GM13976 (cell line): ENCODE data around the gene OR56B1.
"Not testable (repeated sequence)": the region's sequence is repeated elsewhere in the genome, so short reads cannot be mapped to it uniquely, and the experiment has no call there.

Experiments
- DNase-seq: peaks from one replicate; pipeline ENCODE4 v3.0.0; 2012; ENCODE audit warnings: low spot score
- in situ Hi-C: fragments of 300-500 bp; cut with MboI; formaldehyde crosslinking; loops from one replicate; pipeline ENCODE4 v1.12.0; 2022; ENCODE audit warnings: low sequenced_read_pairs, mixed read lengths, inconsistent platforms; ENCODE audit not compliant: unreplicated experiment
- TF ChIP-seq, protein P1 (sequence below): IDR thresholded peaks from 2 replicates; pipeline ENCODE4 v1.5.1; 2012; ENCODE audit warnings: borderline replicate concordance, mild to moderate bottlenecking; ENCODE audit not compliant: insufficient read depth; ENCODE audit errors: extremely low read depth, missing control alignments, control extremely low read depth

The OR56B1 gene

DNA sequence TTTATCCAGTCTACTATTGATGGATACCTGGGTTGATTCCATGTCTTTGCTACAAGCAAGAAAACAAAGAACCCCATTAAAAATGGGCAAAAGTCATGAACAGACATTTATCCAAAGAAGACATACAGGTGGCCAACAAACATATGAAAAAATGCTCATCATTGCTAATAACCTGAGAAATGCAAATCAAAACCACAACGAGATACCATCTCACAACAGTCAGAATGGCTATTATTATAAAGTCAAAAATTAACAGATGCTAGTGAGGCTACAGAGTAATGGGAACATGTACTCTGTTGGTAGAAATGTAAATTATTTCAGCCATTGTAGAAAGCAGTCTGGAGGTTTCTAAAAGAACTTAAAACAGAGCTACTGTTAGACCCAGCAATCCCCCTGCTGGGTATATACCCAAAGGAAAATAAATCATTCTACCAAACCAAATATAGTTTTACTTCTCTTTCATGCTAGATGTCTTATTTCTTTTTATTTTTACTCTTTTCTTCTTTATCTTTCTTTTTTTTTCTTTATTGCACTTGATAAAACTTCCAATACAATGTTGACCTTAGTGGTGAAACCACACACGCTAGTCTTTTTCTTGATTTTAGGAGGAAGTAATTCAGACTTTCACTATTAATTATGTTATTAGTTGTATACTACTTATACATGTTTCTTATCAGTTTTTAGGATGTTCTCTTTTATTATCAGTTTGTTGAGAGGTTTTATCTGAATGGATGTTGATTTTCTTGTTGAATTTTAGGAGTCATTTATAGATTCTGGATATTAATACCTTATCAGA is 32.3 kb upstream of the OR56B1 start:
- in situ Hi-C loops = no loop called here
- TF ChIP-seq, protein P1, sequence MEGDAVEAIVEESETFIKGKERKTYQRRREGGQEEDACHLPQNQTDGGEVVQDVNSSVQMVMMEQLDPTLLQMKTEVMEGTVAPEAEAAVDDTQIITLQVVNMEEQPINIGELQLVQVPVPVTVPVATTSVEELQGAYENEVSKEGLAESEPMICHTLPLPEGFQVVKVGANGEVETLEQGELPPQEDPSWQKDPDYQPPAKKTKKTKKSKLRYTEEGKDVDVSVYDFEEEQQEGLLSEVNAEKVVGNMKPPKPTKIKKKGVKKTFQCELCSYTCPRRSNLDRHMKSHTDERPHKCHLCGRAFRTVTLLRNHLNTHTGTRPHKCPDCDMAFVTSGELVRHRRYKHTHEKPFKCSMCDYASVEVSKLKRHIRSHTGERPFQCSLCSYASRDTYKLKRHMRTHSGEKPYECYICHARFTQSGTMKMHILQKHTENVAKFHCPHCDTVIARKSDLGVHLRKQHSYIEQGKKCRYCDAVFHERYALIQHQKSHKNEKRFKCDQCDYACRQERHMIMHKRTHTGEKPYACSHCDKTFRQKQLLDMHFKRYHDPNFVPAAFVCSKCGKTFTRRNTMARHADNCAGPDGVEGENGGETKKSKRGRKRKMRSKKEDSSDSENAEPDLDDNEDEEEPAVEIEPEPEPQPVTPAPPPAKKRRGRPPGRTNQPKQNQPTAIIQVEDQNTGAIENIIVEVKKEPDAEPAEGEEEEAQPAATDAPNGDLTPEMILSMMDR = no peak
- no peak for DNase-seq

DNA sequence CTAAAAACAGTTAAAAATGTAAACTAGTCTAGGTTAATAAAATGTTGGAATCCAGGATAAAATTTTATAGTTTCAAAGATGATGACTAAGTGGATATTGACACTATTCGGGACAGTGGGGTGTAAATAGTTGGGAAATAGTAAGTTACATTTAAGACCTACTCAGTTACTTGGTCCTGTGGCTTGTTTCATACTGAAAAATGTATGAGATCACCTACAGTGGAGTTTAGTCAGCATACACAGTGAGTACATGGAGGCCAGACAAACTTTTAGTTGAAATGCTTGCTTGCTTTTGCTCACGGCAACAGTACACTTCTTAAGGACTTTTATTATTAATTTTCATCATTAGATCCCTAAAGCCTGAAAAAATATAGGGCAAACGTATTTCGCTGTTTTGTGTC is 30.6 kb upstream of the OR56B1 start:
- in situ Hi-C loops = no loop called here
- TF ChIP-seq, protein P1 = no peak
- DNase-seq = no peak

DNA sequence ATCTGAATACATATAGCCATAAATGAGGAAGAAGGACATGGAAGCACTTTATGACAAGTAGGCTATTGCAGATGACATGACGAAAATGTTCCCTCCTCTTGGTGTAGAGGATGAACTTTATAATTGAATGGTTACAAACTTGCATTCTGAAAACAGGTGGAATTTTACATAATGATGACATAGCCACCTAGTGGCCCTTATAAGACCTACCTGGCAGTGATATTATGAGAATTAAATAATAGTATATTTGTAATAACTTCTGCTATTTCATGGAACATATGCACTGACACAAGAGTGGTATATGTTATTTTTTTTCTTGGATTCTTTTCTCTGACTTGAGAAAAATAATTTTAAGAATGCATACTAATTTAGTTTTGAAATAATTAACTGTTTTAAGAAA is 23.7 kb upstream of the OR56B1 start:
- TF ChIP-seq, protein P1 = peak; percentile 16
- in situ Hi-C loops = no loop called here
- no peak for DNase-seq

DNA sequence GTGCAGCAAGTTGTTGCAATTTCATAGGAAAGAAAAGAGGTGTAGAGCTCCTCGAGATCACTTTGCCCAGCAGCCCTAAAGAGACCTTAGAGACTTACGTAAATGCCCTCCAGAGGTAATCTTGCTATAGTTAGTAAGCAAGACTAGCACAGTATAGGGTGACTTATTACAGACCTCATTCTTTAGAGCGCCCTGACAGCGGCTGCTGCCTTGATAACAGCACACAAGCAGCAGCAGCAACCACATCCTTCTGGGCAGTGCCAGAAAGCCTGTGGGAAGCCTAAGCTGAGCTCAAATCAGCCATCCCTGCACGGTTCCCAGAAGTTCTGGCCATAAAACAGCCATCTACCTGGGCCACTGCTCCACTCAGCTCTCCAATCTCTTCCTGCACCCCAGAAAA is 22.6 kb upstream of the OR56B1 start:
- TF ChIP-seq, protein P1 = no peak

DNA sequence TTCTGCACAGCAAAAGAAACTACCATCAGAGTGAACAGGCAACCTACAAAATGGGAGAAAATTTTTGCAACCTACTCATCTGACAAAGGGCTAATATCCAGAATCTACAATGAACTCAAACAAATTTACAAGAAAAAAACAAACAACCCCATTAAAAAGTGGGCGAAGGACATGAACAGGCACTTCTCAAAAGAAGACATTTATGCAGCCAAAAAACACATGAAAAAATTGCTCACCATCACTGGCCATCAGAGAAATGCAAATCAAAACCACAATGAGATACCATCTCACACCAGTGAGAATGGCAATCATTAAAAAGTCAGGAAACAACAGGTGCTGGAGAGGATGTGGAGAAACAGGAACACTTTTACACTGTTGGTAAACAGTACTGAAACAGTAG is 19.7 kb upstream of the OR56B1 start:
- DNase-seq, in situ Hi-C loops: not testable (repeated sequence)

More for the DNA sequence above, 22.6 kb upstream of the OR56B1 start:
- in situ Hi-C loops = no loop called here
- DNase-seq = no peak

DNA sequence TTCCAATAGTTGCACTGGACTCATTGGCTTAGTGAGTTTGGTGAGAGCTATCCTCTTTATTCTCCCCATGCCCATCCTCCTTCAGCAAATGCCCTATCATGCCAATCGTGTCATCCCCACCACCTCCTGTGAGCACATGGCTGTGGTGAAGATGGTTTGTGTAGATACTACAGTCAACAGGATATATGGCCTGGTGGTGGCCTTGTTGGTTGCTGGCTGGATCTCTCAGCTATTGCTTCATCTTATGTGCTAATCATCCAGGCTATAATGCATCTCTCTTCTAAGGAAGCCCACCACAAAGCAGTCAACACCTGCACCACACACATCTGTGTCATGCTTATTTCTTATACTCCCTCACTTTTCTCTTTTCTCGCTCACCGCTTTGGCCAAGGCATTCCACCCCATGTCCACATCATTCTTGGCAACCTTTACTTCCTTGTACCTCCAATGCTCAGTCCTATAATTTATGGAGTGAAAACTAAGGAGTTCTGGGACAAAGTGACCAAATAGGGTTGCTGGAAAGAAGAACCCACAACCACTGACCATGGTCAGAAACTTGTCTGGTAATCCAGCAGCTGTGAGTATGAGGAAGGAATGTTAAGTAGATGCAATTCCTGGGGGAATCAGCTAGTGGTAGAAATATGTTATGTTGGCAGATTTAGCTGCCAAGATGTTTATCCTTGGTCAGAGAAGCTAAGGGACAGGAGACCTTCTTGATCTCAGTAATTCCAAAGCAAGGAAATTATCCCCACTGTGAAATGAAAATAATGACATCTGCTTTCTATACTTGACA is 16.3 kb upstream of the OR56B1 start:
- DNase-seq = no peak
- in situ Hi-C loops = no loop called here
- TF ChIP-seq, protein P1 = no peak

DNA sequence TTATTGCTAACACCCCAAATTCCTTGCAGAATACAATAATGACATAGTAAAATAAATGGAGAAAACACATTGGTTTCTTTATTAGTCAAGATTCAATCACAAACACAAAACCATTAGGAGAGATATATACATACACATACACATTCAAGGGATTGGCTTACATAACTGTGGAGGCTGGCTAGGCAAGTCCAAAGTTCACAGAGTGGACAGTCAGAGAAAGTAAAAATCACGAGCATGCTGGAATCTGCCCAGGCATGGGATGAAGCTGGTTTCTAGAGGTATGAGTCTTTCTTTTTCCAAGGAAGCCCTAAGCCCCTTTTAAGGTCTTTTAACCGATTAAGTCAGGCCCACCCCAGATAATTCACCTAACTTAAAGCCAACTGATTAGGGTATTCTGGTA is 13.6 kb upstream of the OR56B1 start:
- no peak for DNase-seq
- TF ChIP-seq, protein P1 = no peak
- in situ Hi-C loops = no loop called here
